ENCODE measurements around the gene GLCE.
"Not testable (repeated sequence)": the region's sequence is repeated elsewhere in the genome, so short reads cannot be mapped to it uniquely, and the experiment has no call there.

The GLCE gene

DNA sequence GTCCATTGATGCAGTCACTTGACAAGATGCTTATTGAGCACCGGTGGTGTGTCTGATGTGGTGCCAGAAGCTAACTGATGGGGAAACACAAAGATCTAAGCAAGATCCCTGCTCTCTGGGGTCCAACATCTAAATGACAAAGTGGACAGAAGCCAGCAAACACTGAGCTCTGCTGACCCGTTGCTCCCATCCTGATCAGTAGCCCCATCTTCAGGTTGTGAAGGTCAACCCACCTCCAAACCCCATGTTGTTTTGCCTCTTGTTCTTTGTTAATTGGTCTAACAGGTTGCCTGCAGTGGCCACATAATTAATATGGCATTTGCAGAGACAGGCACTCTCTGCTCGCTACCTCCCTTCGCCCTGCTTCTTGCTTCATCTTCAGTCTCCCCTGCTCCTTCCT, 21.5 kb upstream of the GLCE start:
- DNase-seq (ENCODE audit: low read depth) = no peak

DNA sequence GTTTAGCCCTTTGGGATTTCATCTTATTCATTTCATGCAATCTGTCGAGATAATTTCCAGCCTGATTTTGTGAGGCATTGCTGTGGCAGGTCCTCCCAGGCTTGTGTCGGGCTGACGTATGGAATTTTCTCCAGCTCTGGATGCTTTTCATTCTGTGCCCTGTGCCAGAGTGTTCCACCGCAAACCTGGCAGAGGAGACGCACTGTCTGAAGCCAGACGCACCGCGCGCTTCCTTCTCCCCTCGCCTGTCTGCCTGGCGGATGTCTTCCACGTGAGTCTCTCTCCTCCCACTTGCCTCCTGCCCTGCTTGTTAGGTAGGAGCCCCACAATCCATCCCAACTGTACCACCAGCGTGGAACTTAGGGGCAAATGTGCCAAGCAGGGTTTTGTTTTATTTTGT, 20.1 kb upstream of the GLCE start:
- no peak for DNase-seq (ENCODE audit: low read depth)

DNA sequence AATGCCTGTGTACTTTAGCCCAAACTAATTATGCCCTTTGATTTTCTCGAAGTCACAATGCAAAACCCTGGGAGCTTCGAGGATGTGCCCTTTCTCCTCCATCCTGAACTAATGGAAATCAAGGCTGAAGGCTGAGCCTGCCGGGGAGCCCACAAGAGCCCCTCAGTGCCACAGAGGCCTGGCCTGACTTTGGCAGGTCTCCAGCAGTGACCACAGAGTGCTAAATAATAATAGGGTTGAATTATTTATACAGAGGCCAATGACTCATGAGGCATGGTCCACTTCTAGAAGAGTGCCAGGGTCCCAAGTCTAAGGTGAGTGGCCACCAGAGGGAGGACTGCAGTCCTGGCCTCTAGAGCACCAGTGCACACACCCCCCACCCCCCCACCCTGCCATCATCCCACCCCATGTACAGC, 19.1 kb upstream of the GLCE start:
- DNase-seq (ENCODE audit: low read depth) = no peak

DNA sequence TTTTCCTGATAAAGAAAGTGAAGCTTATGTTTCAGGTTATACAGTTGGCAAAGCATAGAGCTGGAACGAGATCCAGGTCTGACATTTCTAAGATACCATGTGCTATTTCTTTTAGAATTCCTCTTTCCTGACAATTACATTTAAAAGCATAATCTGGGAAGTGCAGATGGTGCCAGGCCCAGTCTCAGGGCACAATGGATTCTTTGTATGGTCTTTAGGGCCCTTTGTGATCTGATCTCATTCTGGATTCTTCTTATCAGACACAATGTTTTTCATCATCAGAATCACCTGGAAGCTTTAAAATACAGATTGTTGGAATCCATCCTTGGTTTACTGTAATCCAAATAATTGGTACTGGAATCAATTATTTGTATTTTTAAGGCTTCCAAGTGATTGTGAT, 18.6 kb upstream of the GLCE start:
- DNase-seq (ENCODE audit: low read depth) = no peak

DNA sequence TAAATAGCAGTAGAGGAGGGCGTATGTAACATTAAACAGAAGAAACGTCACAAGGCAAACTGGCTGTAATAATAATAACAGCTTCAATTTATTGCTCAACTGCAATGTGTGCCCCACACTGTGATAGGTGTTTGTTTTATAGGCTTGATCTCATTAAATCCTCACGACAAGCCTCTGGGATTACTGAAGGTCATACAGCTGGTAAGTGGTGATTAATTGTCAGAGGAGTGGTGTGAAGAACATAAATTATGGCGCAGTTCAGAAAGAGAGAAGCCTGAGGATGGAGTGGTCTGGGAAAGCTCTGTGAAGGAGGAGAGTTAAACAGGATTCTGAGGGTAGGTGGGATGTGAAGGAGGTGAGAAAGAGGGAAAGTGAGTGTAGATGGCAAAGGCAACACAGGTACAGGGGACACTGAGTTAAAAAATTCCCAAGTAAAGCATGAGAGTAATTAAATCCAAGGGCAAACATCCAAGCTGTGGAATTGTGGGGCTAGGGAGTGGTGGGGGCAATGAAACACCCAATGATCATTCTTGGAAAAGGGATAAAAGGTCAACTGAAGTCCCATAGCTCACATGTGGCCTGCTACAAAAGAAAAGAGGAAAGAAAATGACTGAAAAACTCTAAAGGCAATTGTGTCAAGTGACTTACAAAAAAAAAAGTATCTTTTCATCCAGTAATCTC, 16.5 kb upstream of the GLCE start:
- no peak for DNase-seq (ENCODE audit: low read depth)

DNA sequence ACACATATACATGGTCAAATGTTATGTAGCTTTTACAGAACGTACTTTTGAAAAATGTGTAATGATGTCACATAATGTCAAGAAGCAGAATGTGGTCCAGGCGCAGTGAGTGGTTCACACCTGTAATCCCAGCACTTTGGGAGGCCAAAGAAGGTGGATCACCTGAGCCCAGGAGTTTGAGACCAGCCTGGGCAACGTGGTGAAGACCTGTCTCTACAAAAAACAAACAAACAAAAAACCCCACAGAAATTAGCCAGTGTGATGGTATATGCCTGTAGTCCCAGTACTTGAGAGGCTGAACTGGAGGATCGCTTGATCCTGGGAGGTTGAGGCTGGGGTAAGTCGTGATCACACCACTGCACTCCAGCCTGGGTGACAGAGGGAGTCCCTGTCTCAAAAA, 15.9 kb upstream of the GLCE start:
- no peak for DNase-seq (ENCODE audit: low read depth)

DNA sequence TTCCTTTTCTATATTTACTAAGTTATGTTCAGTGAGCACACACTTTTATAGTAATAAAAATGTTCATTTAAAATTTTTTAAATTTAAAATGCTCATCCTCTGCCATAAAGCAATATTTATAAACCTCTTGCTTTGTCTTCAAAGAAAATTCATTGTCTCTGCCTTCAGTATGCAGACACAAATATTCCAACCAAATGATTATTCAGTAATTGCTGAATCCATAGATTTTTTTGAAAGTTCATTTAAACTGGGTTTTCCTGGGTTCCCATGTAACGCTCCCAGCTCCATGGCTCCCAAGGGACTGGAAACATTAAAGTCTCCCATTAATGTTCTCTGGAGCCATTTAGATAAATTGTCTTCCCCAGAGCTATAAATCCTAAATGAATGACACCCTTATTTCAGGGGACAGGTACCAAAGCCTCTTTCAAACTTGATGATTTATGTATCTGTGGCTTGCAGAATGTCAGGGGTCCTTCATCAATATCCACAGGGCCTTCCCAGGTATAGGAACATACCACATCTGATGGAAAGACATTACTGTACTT, 15.2 kb upstream of the GLCE start:
- no peak for DNase-seq (ENCODE audit: low read depth)

DNA sequence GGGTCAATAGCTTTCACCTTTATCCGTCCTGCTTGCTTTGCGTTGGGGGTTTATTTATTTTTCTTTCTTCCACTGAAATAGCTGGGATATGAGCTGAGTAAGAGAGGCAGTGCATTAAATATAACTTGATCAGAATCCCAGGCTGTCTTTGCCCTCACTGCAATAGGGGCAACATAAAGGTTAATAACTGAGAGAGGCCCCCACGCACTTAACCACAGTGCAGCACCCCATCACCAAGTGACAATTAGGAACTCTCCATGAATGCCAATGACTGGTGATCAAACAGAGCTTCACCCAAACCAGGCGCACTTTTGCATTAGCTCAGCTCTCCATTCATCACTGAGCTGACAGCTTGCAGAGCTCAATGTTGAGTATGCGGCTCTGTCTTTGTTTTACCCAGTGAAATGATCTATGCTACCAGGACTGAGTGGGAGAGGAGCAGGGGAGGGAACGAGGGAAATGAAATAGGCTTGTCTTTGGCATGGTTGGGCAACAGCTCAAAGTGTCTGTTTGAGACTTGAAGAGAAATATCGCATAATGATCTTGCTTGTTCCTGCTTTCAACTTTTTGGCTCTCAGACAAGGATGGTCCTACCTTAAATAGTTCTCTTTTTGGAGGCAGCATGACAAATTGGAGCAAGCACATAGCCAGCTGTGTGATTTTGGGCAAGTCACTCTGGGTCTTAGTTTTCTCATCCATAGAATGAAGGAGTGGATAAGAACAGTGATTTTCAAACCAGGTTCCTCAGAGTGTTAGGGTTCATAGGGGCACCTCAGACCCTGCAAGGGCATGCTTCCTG, 14.5 kb upstream of the GLCE start:
- no peak for DNase-seq (ENCODE audit: low read depth)

DNA sequence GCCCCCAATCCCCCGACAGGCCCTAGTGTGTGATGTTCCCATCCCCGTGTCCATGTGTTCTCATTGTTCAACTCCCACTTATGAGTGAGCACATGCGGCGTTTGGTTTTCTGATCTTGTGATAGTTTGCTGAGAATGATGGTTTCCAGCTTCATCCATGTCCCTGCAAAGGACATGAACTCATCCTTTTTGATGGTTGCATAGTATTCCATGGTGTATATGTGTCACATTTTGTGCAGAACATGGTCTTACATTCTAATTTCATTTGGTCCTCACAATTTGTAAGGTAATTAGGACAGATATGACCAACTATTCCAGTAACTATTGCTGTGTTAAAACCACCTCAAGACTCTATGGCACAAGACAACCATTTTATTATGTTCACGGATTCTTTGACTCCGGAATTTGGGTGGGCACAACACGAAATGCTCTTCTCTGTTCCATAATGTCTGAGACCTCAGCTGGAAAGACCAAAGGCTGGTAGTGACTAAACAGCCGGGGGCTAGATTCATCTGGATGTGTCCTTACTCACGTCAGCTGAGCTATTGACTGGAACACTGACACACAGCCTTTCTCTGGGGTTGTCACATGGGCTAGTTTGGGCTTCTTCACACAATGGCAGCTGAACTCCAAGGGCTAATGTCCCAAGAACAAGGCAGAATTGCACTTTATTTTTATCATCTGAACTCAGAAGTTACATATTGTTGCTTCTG, 13.6 kb upstream of the GLCE start:
- no peak for DNase-seq (ENCODE audit: low read depth)

DNA sequence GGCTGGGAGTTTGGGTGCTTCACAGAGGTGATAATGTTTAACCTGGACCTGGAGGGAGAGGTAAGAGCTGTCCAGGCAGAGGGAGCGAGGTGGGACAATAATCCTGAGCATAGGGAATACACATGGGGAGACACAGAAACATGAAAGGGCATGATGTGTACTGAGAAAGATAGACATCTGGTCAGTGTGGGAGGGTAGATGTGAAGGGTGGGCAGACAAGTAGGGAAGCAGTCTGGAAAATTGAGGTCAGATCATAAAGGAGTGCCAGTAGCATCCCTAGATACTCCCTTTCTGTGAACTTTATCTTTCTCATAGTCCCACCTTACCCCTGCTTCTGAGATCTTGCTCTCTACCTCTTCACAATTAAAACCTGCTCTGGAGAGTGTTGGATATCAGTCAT, 12.0 kb upstream of the GLCE start:
- no peak for DNase-seq (ENCODE audit: low read depth)

DNA sequence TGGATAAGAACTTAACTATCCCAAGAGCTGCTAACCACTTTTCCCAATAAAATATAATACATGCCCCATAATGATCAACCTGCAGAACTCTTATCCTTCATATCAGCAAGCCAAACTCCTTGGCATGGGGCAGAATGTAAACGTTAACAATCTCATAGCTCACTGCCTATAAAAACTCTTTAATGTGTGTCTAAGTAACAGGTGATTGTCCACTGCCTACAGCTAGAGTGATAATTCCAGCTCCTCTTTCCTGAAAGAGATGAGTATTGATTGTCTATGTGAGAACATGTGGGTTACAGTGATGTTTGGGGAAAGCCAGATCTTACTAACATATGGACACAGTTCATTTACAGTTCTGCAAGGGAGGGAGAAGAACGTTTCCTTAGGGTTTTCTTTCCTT, 11.3 kb upstream of the GLCE start:
- no peak for DNase-seq (ENCODE audit: low read depth)

DNA sequence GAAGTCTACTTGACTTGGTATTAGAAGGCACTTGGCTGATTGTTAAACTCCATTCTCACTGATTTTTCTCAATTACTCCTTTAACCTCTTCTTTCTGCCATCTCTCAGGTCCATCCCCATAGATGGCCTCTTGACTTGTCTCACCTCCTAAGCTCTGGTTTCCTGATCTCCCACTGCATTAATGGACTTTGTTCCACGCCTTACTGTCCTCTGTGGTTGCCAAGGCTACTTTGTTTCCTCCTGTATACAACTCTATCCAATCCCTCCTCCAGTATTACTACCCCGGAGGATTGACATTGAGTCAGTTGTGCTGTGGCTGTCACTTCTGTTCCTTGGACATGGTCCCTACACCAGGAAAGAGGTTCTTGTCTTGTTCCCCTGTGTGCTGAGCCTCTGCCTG, 10.6 kb upstream of the GLCE start:
- DNase-seq (ENCODE audit: low read depth) = no peak

DNA sequence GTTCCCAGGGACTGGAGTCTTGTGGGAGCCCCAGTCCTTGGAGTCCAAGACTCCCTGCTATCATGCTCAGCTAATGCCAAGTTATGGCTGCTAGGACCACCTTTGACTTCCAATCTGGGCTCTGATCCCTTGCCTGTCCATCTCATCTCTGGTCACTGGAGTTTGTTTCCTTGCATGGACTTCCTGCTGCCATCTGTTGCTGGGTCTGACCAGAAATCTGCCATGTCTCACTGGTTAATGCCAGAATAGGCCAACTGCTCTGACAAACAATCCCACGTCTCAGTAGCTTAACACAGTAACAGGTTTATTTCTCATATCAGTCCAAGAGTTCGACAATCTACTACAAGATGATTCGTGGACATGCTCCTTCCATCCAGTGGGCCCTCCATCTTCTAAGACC, 10.1 kb upstream of the GLCE start:
- DNase-seq (ENCODE audit: low read depth) = no peak

DNA sequence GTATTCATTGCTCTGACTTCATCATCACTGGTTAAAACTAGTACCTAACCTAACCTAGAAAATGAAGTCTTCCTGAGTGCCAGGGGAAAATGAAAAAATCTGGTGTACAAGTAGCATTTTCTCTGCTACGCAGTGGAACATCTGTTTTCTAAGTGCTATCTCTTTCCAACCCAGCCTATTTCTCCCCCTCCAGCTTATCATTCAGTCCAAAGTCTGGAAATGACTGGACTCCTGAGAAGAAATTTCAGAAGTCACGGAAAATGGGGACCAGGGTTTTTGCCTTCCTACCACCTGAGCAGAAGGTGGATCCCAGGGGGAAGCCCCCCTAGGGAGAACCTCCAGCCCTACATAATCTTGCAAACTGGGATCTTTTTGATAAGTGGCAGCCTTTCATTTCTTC, 9.6 kb upstream of the GLCE start:
- no peak for DNase-seq (ENCODE audit: low read depth)

DNA sequence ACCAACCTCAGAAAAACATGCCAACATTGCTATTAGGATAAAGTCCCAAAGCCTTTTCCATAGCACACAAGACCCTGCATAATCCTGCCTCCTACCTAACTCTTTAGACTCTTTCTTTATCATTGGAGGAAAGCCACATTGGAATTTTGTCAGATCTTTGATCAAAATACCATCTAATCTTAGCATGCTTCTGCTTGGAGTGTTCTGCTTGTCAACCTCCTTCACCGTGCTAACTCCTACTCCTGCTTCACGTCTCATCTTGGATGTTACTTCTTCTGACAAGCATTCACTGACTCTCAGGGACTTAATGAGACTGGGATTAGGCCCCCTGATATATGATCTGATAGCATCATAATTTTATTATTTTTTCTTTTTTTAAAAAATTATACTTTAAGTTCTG, 7.4 kb upstream of the GLCE start:
- DNase-seq (ENCODE audit: low read depth) = no peak

DNA sequence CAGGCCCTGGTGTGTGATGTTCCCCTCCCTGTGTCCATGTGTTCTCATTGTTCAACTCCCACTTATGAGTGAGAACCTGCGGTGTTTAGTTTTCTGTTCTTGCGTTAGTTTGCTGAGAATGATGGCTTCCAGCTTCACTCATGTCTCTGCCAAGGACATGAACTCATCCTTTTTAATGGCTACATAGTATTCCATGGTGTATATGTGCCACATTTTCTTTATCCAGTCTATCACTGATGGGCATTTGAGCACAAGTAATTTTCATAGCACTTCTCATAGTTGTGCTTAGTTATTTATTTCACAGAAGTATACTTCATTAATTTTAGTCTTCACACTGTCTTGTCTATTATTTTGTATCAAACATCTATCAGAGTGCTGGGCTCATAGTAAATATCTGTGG, 6.8 kb upstream of the GLCE start:
- DNase-seq (ENCODE audit: low read depth) = not testable (repeated sequence)

DNA sequence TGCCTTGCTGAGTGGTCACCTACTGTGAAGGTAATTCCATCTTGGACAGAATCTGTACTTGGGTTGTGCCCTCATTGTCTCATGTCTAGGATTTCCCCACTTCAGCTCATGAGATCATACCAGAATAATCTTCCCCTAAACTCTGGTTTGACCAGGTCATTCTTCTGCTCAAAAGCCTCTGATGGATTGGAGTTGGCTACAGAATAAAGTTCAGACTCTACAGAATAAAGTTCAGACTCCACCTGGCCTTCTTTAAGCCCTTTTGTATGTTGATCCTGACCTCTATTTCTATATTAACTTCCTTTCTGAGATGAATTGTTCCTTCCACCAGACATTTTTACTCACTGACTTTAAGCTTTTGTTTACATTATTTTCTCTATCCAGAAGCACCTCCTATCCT, 6.4 kb upstream of the GLCE start:
- no peak for DNase-seq (ENCODE audit: low read depth)

DNA sequence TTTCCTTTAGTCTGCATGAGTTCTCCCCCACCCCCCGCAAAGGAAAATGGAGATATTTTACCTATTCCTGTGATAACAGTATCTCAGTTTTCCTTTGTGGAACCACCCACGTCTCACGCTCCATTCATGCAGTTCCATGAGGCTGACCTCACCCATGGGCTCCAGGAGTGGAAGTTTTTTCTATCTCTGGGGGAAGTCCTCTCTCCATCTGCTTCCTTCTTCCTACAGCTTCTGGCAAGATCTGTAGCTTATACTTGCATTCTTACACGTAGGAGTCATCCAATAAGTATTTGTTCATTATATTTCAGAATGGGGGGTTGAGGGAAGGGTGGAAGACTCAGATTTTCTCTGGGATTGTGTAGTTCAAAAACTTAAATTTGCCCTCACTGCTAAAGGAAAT, 5.8 kb upstream of the GLCE start:
- DNase-seq (ENCODE audit: low read depth) = no peak

DNA sequence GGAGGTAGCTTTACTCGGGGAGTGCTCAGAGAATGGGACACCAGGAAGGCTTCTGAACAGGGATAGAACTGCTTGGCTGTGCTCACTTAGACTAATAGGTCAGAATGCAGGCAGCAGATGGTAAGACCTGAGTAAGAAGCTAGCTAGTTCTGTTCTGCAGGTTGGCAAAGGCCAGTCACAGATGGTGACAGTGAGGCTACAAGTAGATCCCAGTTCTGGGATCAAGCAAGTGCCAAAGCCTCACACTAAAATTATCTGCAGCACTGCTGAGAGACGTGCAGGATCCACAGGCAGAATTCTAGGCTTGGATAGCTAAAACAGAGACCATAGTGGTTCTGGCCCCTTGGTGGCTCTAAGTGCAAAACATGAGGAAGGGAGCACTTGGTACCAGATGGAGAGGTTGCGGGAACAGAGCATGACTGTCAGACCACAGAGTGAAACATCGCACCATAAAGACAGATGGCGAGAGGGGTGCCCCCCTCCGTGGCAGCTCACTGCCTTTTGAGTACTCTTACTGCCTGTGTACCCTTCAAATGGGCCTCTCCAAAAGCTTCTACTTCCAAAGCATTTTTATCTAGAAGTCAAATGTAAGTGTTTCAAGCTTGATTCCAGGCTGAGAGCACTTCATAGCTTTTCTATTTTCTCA, 3.6 kb upstream of the GLCE start:
- no peak for DNase-seq (ENCODE audit: low read depth)

DNA sequence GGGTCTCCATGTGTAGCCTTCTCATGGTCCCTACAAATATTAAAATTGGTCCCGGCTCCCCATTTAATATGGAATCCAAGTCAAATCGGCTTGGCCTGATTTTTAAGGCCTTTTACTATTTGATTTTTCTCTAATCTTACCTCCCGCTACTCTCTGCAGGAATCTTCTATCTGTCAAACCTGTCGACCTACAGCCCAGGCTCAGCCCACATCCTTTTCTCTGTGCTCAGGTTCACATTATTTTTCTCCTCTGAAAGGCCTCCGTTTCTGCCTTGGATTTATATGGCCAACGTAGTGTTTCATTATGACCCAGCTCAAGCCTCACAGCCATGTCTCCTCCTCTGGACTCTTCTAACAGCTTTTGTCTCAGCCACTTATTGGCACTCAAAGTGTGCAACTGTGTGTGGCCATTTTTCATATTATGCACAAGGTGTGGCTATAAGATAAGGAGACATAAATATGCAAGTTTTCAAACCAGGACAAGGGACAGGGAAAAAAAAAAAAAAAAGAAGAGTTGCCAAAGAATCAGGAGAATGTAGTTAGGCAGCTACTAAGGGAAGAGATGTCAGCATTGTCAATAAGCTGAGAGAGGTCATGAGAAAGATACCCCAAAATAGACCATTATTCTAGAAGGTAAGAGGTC, 2.1 kb upstream of the GLCE start:
- no peak for DNase-seq (ENCODE audit: low read depth)

DNA sequence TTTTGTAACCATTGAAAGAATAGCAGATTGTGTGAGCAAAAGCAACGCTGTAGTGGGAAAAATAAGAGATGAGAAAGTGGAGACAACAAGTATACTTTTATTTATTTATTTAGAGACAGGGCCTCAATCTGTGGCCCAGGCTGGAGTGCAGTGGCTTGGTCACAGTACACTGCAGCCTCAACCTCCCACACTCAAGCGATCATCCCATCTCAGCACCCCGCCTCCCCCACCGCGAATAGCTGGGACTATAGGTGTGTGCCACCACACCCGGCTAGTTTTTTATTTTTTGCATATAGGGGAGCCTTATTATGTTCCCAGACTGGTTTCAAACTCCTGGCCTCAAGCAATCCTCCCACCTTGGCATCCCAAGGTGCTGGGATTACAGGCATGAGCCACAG, 1.6 kb upstream of the GLCE start:
- DNase-seq (ENCODE audit: low read depth) = no peak

DNA sequence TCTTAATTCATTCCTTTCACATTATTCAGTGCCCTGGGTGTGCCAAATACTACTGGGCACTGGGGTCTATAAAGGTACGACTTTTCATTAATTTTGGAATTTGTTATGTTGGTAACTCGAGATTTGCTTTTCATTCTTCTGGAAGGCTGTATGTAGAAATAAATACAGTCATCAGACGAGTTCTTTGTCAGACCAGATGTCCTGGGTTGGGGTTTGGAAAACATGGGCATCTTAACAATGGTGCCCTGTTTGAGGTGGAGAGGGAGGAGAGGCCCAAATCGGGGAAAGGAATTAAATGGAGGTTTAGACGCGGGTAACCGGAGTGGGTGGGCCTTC, 662 bp upstream of the GLCE start:
- no peak for DNase-seq (ENCODE audit: low read depth)
